ENCODE data around the gene BAIAP2L1.
"Not testable (repeated sequence)": the region's sequence is repeated elsewhere in the genome, so short reads cannot be mapped to it uniquely, and the experiment has no call there.

The BAIAP2L1 gene

GRCh38 chr7:98323597-98324322 lies 77.1 kb downstream of the BAIAP2L1 start:
- no peak for DNase-seq (ENCODE audit: low read depth in 2 of 2, low spot score in 1 of 2)

GRCh38 chr7:98322331-98323270 lies 78.3 kb downstream of the BAIAP2L1 start:
- DNase-seq (ENCODE audit: low read depth in 2 of 2, low spot score in 1 of 2) = no peak

GRCh38 chr7:98321301-98321700 lies 79.6 kb downstream of the BAIAP2L1 start:
- no peak for DNase-seq (ENCODE audit: low read depth in 2 of 2, low spot score in 1 of 2)

GRCh38 chr7:98319176-98319575 lies 81.7 kb downstream of the BAIAP2L1 start:
- DNase-seq (ENCODE audit: low read depth in 2 of 2, low spot score in 1 of 2) = no peak

- no peak for DNase-seq (ENCODE audit: low read depth in 2 of 2, low spot score in 1 of 2)
Measured at GRCh38 chr7:98317366-98318040, 83.4 kb downstream of the BAIAP2L1 start.

GRCh38 chr7:98315994-98316527 lies 84.8 kb downstream of the BAIAP2L1 start:
- not testable (repeated sequence) for DNase-seq (ENCODE audit: low read depth in 2 of 2, low spot score in 1 of 2)

GRCh38 chr7:98315318-98315993 lies 85.4 kb downstream of the BAIAP2L1 start:
- no peak for DNase-seq (ENCODE audit: low read depth in 2 of 2, low spot score in 1 of 2)

GRCh38 chr7:98314469-98314868 lies 86.4 kb downstream of the BAIAP2L1 start:
- DNase-seq (ENCODE audit: low read depth in 2 of 2, low spot score in 1 of 2) = no peak

- no peak for DNase-seq (ENCODE audit: low read depth in 2 of 2, low spot score in 1 of 2)
Measured at GRCh38 chr7:98312201-98312600, 88.7 kb downstream of the BAIAP2L1 start.

- no peak for DNase-seq (ENCODE audit: low read depth in 2 of 2, low spot score in 1 of 2)
Measured at GRCh38 chr7:98309566-98309965, 91.3 kb downstream of the BAIAP2L1 start.

GRCh38 chr7:98307971-98308466 lies 92.9 kb downstream of the BAIAP2L1 start:
- no peak for DNase-seq (ENCODE audit: low read depth in 2 of 2, low spot score in 1 of 2)

- no peak for DNase-seq (ENCODE audit: low read depth in 2 of 2, low spot score in 1 of 2)
Measured at GRCh38 chr7:98305951-98306535, 94.8 kb downstream of the BAIAP2L1 start.

GRCh38 chr7:98303906-98304305 lies 97.0 kb downstream of the BAIAP2L1 start:
- no peak for DNase-seq (ENCODE audit: low read depth in 2 of 2, low spot score in 1 of 2)

GRCh38 chr7:98303176-98303865 lies 97.6 kb downstream of the BAIAP2L1 start:
- DNase-seq (ENCODE audit: low read depth in 2 of 2, low spot score in 1 of 2) = no peak

GRCh38 chr7:98301693-98302470 lies 99.0 kb downstream of the BAIAP2L1 start:
- no peak for DNase-seq (ENCODE audit: low read depth in 2 of 2, low spot score in 1 of 2)

GRCh38 chr7:98300595-98301372 lies 100.1 kb downstream of the BAIAP2L1 start:
- DNase-seq (ENCODE audit: low read depth in 2 of 2, low spot score in 1 of 2) = no peak

GRCh38 chr7:98297626-98298286 lies 103.1 kb downstream of the BAIAP2L1 start:
- DNase-seq (ENCODE audit: low read depth in 2 of 2, low spot score in 1 of 2) = no peak

- DNase-seq (ENCODE audit: low read depth in 2 of 2, low spot score in 1 of 2) = no peak
Measured at GRCh38 chr7:98296833-98297232, 104.1 kb downstream of the BAIAP2L1 start.
